OCI-LY1 (cell line): ENCODE results near the gene DMRT1.

ENCODE experiments used
- H2AFZ ChIP-seq: fragments of 200-600 bp; sonication (generic), shearing (Covaris generic); 2 replicates; pipeline ENCODE4 v1.6.0; 2014; ENCODE audit warnings: antibody characterized with exemption, mild to moderate bottlenecking, low read length
- H3F3A ChIP-seq: fragments of 200-600 bp; sonication (generic), shearing (Covaris generic); 2 replicates; pipeline ENCODE4 v1.6.0; 2014; ENCODE audit warnings: mild to moderate bottlenecking, antibody characterized with exemption, low read length, moderate library complexity; ENCODE audit not compliant: insufficient read depth
- H3K27ac ChIP-seq: fragments of 200-600 bp; sonication (generic); 2 replicates; pipeline ENCODE4 v1.5.1; 2014; ENCODE audit warnings: low read length, mixed run types, mild to moderate bottlenecking, low read depth; ENCODE audit not compliant: poor library complexity, severe bottlenecking
- H3K27me3 ChIP-seq: fragments of 200-600 bp; sonication (generic); 2 replicates; pipeline ENCODE4 v1.6.0; 2014; ENCODE audit warnings: antibody characterized with exemption, mild to moderate bottlenecking, low read length, moderate library complexity; ENCODE audit not compliant: insufficient read depth
- H3K36me3 ChIP-seq: fragments of 200-600 bp; sonication (generic); 2 replicates; pipeline ENCODE4 v1.6.1; 2014; ENCODE audit warnings: mild to moderate bottlenecking, antibody characterized with exemption, low read length, moderate library complexity, mixed read lengths; ENCODE audit not compliant: insufficient read depth
- H3K4me1 ChIP-seq: fragments of 200-600 bp; sonication (generic); 2 replicates; pipeline ENCODE4 v1.5.1; 2014; ENCODE audit warnings: mild to moderate bottlenecking, low read length, moderate library complexity; ENCODE audit not compliant: insufficient read depth, severe bottlenecking
- H3K4me2 ChIP-seq: fragments of 200-600 bp; sonication (generic), shearing (Covaris generic); 2 replicates; pipeline ENCODE4 v1.6.1; 2014; ENCODE audit warnings: low read length
- H3K4me3 ChIP-seq: fragments of 200-600 bp; sonication (generic); 2 replicates; pipeline ENCODE4 v1.5.1; 2014; ENCODE audit warnings: low read length, low read depth, mild to moderate bottlenecking, mixed read lengths; ENCODE audit not compliant: poor library complexity, severe bottlenecking
- H3K79me2 ChIP-seq: fragments of 200-600 bp; shearing (Covaris generic); 2 replicates; pipeline ENCODE4 v1.6.1; 2016; ENCODE audit warnings: mixed run types, low read length, mixed read lengths; ENCODE audit not compliant: insufficient read depth
- H3K9ac ChIP-seq: fragments of 200-600 bp; sonication (generic), shearing (Covaris generic); 2 replicates; pipeline ENCODE4 v1.6.1; 2014; ENCODE audit warnings: mild to moderate bottlenecking, low read length, mixed read lengths
- H3K9me2 ChIP-seq: fragments of 200-600 bp; sonication (generic), shearing (Covaris generic); 2 replicates; pipeline ENCODE4 v1.6.1; 2014; ENCODE audit warnings: low read depth, mild to moderate bottlenecking, low read length, mixed read lengths
- H3K9me3 ChIP-seq: fragments of 200-600 bp; shearing (Covaris generic); 2 replicates; pipeline ENCODE4 v1.6.1; 2014; ENCODE audit warnings: low read length, mixed read lengths
- H4K20me1 ChIP-seq: fragments of 200-600 bp; sonication (generic), shearing (Covaris generic); 2 replicates; pipeline ENCODE4 v1.6.0; 2016; ENCODE audit warnings: mild to moderate bottlenecking, low read length; ENCODE audit not compliant: insufficient read depth
- CTCF ChIP-seq: fragments of 200-600 bp; sonication (generic), shearing (Covaris generic); IDR thresholded peaks from 2 replicates; pipeline ENCODE4 v1.5.1; 2017; ENCODE audit warnings: mild to moderate bottlenecking, antibody characterized with exemption, low read length, moderate library complexity, mixed read lengths
- EZH2 ChIP-seq: fragments of 200-600 bp; sonication (generic), shearing (Covaris generic); IDR thresholded peaks from 2 replicates; pipeline ENCODE4 v1.8.0; 2017; ENCODE audit warnings: borderline replicate concordance, mixed run types, mild to moderate bottlenecking, antibody characterized with exemption, low read length, moderate library complexity, mixed read lengths

The DMRT1 gene

DNA sequence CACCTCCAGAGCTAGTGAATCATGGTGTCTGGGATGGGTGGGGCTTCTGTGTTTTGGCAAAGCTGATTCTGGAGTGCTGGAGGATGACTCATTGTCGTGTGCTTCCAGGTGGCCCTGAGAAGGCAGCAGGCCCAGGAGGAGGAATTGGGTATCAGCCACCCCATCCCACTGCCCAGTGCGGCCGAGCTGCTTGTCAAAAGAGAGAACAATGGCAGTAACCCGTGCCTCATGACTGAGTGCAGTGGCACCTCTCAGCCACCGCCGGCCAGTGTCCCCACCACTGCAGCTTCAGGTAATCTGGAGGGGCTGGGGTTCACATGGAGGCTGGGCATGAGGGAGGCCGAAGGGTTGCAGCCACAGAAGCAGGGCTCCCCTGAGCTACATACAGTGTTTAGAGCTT lies 5.4 kb downstream of the DMRT1 start:
- H4K20me1 ChIP-seq, result no peaks in the 10 kb centered on the region
- H3K9ac ChIP-seq, result no peak overlapping the region
- no peak for TF ChIP-seq EZH2
- H3K36me3 ChIP-seq, result no peaks in the 10 kb centered on the region
- no peaks in the 10 kb centered on the region for H3F3A ChIP-seq
- no peaks in the 10 kb centered on the region for H3K79me2 ChIP-seq
- H3K9me3 ChIP-seq, result no peaks in the 10 kb centered on the region
- H3K4me3 ChIP-seq, result no peak overlapping the region
- H3K4me2 ChIP-seq, result no peak overlapping the region
- H3K4me1 ChIP-seq, result no peaks in the 10 kb centered on the region
- no peaks in the 10 kb centered on the region for H3K27me3 ChIP-seq
- H3K27ac ChIP-seq, result no peak overlapping the region
- H2AFZ ChIP-seq, result no peak overlapping the region
- H3K9me2 ChIP-seq, result no peaks in the 10 kb centered on the region

GRCh38 chr9:847505-847904 lies 6.0 kb downstream of the DMRT1 start:
- no peak overlapping the region for H3K27ac ChIP-seq
- no peak overlapping the region for H2AFZ ChIP-seq
- H3F3A ChIP-seq, result no peaks in the 10 kb centered on the region
- TF ChIP-seq EZH2 (no peak), CTCF (no peak)
- H3K36me3 ChIP-seq, result no peaks in the 10 kb centered on the region
- no peak overlapping the region for H3K4me2 ChIP-seq
- H3K4me3 ChIP-seq, result no peak overlapping the region
- no peaks in the 10 kb centered on the region for H4K20me1 ChIP-seq
- H3K27me3 ChIP-seq, result no peaks in the 10 kb centered on the region
- no peaks in the 10 kb centered on the region for H3K9me2 ChIP-seq
- no peaks in the 10 kb centered on the region for H3K79me2 ChIP-seq
- no peaks in the 10 kb centered on the region for H3K9me3 ChIP-seq
- no peaks in the 10 kb centered on the region for H3K4me1 ChIP-seq
- H3K9ac ChIP-seq, result no peak overlapping the region

GRCh38 chr9:849431-849830 lies 7.9 kb downstream of the DMRT1 start:
- Histone ChIP-seq H3K9me2 (no peaks in the 10 kb centered on the region), H3K4me3 (no peak overlapping the region), H3K9me3 (no peaks in the 10 kb centered on the region), H3K36me3 (no peaks in the 10 kb centered on the region), H3K9ac (no peak overlapping the region), H3K27me3 (no peaks in the 10 kb centered on the region), H2AFZ (no peak overlapping the region), H3K79me2 (no peaks in the 10 kb centered on the region), H4K20me1 (no peaks in the 10 kb centered on the region), H3K4me1 (no peaks in the 10 kb centered on the region), H3K27ac (no peak overlapping the region), H3K4me2 (no peak overlapping the region), H3F3A (no peaks in the 10 kb centered on the region)
- TF ChIP-seq CTCF (no peak), EZH2 (no peak)

GRCh38 chr9:852539-852938 lies 11.0 kb downstream of the DMRT1 start:
- Histone ChIP-seq H3K9me2 (no peaks in the 10 kb centered on the region), H3K27ac (no peak overlapping the region), H3K9ac (no peak overlapping the region), H3K4me1 (no peaks in the 10 kb centered on the region), H3K4me2 (no peak overlapping the region), H3K27me3 (no peaks in the 10 kb centered on the region), H3F3A (no peaks in the 10 kb centered on the region), H3K79me2 (no peaks in the 10 kb centered on the region), H2AFZ (no peak overlapping the region), H4K20me1 (no peaks in the 10 kb centered on the region), H3K36me3 (no peaks in the 10 kb centered on the region), H3K9me3 (no peaks in the 10 kb centered on the region), H3K4me3 (no peak overlapping the region)
- no peak for TF ChIP-seq CTCF
- TF ChIP-seq EZH2, result no peak
